NB4 (cell line): ENCODE results near the gene RNF14.

Experiments used
- CTCF ChIP-seq: IDR thresholded peaks from one replicate; pipeline ENCODE4 v1.5.1; 2012; ENCODE audit warnings: low read depth, low read length
- MAX ChIP-seq: IDR thresholded peaks from 2 replicates; pipeline ENCODE4 v1.6.1; 2011; ENCODE audit warnings: low read depth, low read length
- POLR2A ChIP-seq: IDR thresholded peaks from 2 replicates; pipeline ENCODE4 v1.6.1; 2011; ENCODE audit warnings: mild to moderate bottlenecking; ENCODE audit not compliant: insufficient read length; ENCODE audit errors: extremely low read depth

DNA sequence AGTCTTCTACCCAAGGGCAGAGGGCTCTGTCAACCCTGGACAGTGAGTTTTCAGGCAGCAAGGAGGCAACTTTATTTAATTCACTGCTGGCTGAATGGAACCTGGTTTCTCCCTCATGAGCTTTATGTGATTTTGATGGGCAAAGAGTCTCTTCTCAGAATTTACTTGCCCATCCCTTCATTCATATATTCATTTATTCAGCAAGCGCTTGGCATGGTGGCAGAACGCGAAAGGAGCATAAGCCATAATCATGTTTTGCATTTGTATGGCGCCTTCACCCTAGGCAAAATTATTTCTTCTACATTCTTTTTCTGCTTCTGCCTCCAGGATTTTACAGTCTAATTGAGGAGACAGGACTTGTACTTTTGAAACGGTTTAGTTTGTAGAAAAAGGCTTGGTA, 37.2 kb upstream of the RNF14 start:
- TF ChIP-seq CTCF (no peak), MAX (no peak), POLR2A (no peak)
